ENCODE data around the gene AHSG.
"Not testable (repeated sequence)": the region's sequence is repeated elsewhere in the genome, so short reads cannot be mapped to it uniquely, and the experiment has no call there.

AHSG gene

GRCh38 chr3:186612721-186613636 lies at the start of gene AHSG:
AHSG (plus strand) TSS chr3:186613060; CDS start chr3:186613142, 82 bp downstream.
- no peak for DNase-seq

GRCh38 chr3:186564586-186564985 lies 48.3 kb upstream of the AHSG start:
- no peak for DNase-seq

- peak; percentile 5 for DNase-seq
Measured at GRCh38 chr3:186566772-186567071, 46.1 kb upstream of the AHSG start.

GRCh38 chr3:186567072-186567921 lies 45.6 kb upstream of the AHSG start, which contains the start of gene TBCCD1:
TBCCD1 (minus strand) TSS chr3:186567339; CDS start chr3:186564329, 3,010 bp downstream.
- DNase-seq = peak; percentile 81

GRCh38 chr3:186569361-186569760 lies 43.5 kb upstream of the AHSG start:
- DNase-seq = not testable (repeated sequence)

GRCh38 chr3:186569779-186570095 lies 43.1 kb upstream of the AHSG start:
- no peak for DNase-seq

- DNase-seq = peak; percentile 99
Measured at GRCh38 chr3:186570096-186570940, 42.5 kb upstream of the AHSG start, which contains the start of gene DNAJB11. DNAJB11 (plus strand) TSS chr3:186570720; CDS start chr3:186570898, 178 bp downstream.

GRCh38 chr3:186570941-186571643 lies 41.8 kb upstream of the AHSG start:
- DNase-seq = no peak

- DNase-seq = no peak
Measured at GRCh38 chr3:186571644-186572013, 41.2 kb upstream of the AHSG start.

- no peak for DNase-seq
Measured at GRCh38 chr3:186577521-186577920, 35.3 kb upstream of the AHSG start.

GRCh38 chr3:186580785-186581184 lies 32.1 kb upstream of the AHSG start:
- no peak for DNase-seq

- no peak for DNase-seq
Measured at GRCh38 chr3:186582541-186582940, 30.3 kb upstream of the AHSG start.

GRCh38 chr3:186583831-186584230 lies 29.0 kb upstream of the AHSG start:
- DNase-seq = no peak

- DNase-seq = not testable (repeated sequence)
Measured at GRCh38 chr3:186586245-186586644, 26.6 kb upstream of the AHSG start.

- DNase-seq = no peak
Measured at GRCh38 chr3:186587183-186587582, 25.7 kb upstream of the AHSG start.

- DNase-seq = no peak
Measured at GRCh38 chr3:186588632-186589031, 24.2 kb upstream of the AHSG start.

- no peak for DNase-seq
Measured at GRCh38 chr3:186589121-186589520, 23.7 kb upstream of the AHSG start.

- DNase-seq = no peak
Measured at GRCh38 chr3:186589856-186590579, 22.8 kb upstream of the AHSG start.

GRCh38 chr3:186590580-186591295 lies 22.1 kb upstream of the AHSG start:
- DNase-seq = no peak

- no peak for DNase-seq
Measured at GRCh38 chr3:186592682-186593081, 20.2 kb upstream of the AHSG start.

GRCh38 chr3:186593862-186594261 lies 19.0 kb upstream of the AHSG start:
- no peak for DNase-seq
